ENCODE data around the gene NDFIP2. TPM values are rescaled to one million over a fixed set of nuclear protein-coding genes. Genes with fewer than 3 reads are reported as not detected.

Gene NDFIP2
- total RNA-seq, 1 donor from 2014 or later, result 22.7 TPM

GRCh38 chr13:79452239-79452913 lies 28.6 kb upstream of the NDFIP2 start:
- Mint-ChIP-seq H3K4me1 (peaks cover 6% of the 10 kb centered on the region), H3K27ac (ENCODE audit: unreplicated experiment) (no peak overlapping the region), H3K36me3 (ENCODE audit: low read depth) (no peaks in the 10 kb centered on the region), H3K27me3 (ENCODE audit: low read depth) (no peaks in the 10 kb centered on the region), H3K4me3 (no peak overlapping the region), H3K9me3 (no peaks in the 10 kb centered on the region)
- TF ChIP-seq CTCF (conservative IDR thresholded peaks at IDR 0.05), result no peak
- no peak for DNase-seq (ENCODE audit: low read depth, low spot score)

- no peak for TF ChIP-seq CTCF (conservative IDR thresholded peaks at IDR 0.05)
- Mint-ChIP-seq H3K9me3 (no peaks in the 10 kb centered on the region), H3K27ac (ENCODE audit: unreplicated experiment) (no peak overlapping the region), H3K4me3 (no peak overlapping the region), H3K36me3 (ENCODE audit: low read depth) (no peaks in the 10 kb centered on the region), H3K4me1 (peaks cover 9% of the 10 kb centered on the region), H3K27me3 (ENCODE audit: low read depth) (no peaks in the 10 kb centered on the region)
- DNase-seq (ENCODE audit: low read depth, low spot score), result no peak
Measured at GRCh38 chr13:79455331-79455730, 25.6 kb upstream of the NDFIP2 start.

GRCh38 chr13:79456051-79456450 lies 24.9 kb upstream of the NDFIP2 start:
- H3K4me3 Mint-ChIP-seq, result no peak overlapping the region
- H3K27ac Mint-ChIP-seq (ENCODE audit: unreplicated experiment), result no peak overlapping the region
- no peaks in the 10 kb centered on the region for H3K36me3 Mint-ChIP-seq (ENCODE audit: low read depth)

GRCh38 chr13:79456656-79457365 lies 24.1 kb upstream of the NDFIP2 start:
- DNase-seq (ENCODE audit: low read depth, low spot score), result no peak
- Mint-ChIP-seq H3K9me3 (no peaks in the 10 kb centered on the region), H3K36me3 (ENCODE audit: low read depth) (no peaks in the 10 kb centered on the region), H3K4me1 (peaks cover 4% of the 10 kb centered on the region), H3K27ac (ENCODE audit: unreplicated experiment) (no peak overlapping the region), H3K4me3 (no peak overlapping the region), H3K27me3 (ENCODE audit: low read depth) (no peaks in the 10 kb centered on the region)
- no peak for TF ChIP-seq CTCF (conservative IDR thresholded peaks at IDR 0.05)

More at GRCh38 chr13:79456051-79456450, 24.9 kb upstream of the NDFIP2 start:
- Mint-ChIP-seq H3K27me3 (ENCODE audit: low read depth) (no peaks in the 10 kb centered on the region), H3K4me1 (peaks cover 9% of the 10 kb centered on the region), H3K9me3 (no peaks in the 10 kb centered on the region)
- no peak for DNase-seq (ENCODE audit: low read depth, low spot score)
- TF ChIP-seq CTCF (conservative IDR thresholded peaks at IDR 0.05), result no peak

- no peak overlapping the region for H3K4me3 Mint-ChIP-seq
- DNase-seq (ENCODE audit: low read depth, low spot score), result no peak
- no peaks in the 10 kb centered on the region for H3K27me3 Mint-ChIP-seq (ENCODE audit: low read depth)
- no peaks in the 10 kb centered on the region for H3K9me3 Mint-ChIP-seq
- peaks cover 3% of the 10 kb centered on the region for H3K4me1 Mint-ChIP-seq
- H3K36me3 Mint-ChIP-seq (ENCODE audit: low read depth), result no peaks in the 10 kb centered on the region
- H3K27ac Mint-ChIP-seq (ENCODE audit: unreplicated experiment), result no peak overlapping the region
- TF ChIP-seq CTCF (conservative IDR thresholded peaks at IDR 0.05), result no peak
Measured at GRCh38 chr13:79457390-79457789, 23.6 kb upstream of the NDFIP2 start.

Measured in neural crest cell (in vitro differentiated cells).